Gastroesophageal sphincter (tissue), 3 donors: ENCODE measurements around the gene MRFAP1L1.

ENCODE experiments used
- EP300 ChIP-seq: sonication (generic); formaldehyde crosslinking; IDR thresholded peaks from one replicate; pipeline ENCODE4 v1.6.1; 2017; ENCODE audit warnings: antibody characterized with exemption, mild to moderate bottlenecking
- POLR2A ChIP-seq, 2 donors: fragments of 450-650 bp; IDR thresholded peaks; one replicate each; pipeline ENCODE4 v1.6.1; 2017; ENCODE audit warnings: antibody characterized with exemption in 2 of 2, mild to moderate bottlenecking in 2 of 2, moderate library complexity in 1 of 2
- POLR2AphosphoS5 ChIP-seq: sonication (generic); formaldehyde crosslinking; IDR thresholded peaks from one replicate; pipeline ENCODE4 v1.6.1; 2017; ENCODE audit warnings: antibody characterized with exemption
- TF ChIP-seq, protein P1 (sequence below), 4 experiments: fragments of 200-600 bp in 2 of 4; fragments of 450-650 bp in 2 of 4; sonication (generic) in 1 of 4; IDR thresholded peaks; one replicate each; pipeline ENCODE4 v1.5.1; 2017 to 2019; ENCODE audit warnings: antibody characterized with exemption in 4 of 4, mild to moderate bottlenecking in 2 of 4, moderate library complexity in 2 of 4

DNA sequence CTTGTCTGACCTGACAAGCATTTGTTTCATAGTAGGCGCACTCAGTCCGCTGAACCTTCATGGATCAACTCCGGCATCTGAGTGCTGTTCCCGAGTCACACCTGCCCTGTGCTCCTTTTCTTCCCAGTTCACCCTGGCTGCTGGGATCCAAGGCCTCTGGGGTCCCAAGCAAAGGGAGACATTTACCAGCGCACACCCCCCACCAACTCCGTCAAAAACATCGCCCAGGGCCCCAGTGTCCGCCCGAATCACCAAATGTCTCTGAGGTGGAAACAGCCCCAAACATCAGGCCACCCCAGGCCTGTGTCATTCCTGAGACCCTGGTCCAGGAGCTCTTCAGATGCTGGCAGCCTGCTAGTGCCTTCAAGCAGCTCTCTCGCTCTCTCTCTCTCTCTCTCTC lies 11.5 kb upstream of the MRFAP1L1 start:
- TF ChIP-seq, protein P1, sequence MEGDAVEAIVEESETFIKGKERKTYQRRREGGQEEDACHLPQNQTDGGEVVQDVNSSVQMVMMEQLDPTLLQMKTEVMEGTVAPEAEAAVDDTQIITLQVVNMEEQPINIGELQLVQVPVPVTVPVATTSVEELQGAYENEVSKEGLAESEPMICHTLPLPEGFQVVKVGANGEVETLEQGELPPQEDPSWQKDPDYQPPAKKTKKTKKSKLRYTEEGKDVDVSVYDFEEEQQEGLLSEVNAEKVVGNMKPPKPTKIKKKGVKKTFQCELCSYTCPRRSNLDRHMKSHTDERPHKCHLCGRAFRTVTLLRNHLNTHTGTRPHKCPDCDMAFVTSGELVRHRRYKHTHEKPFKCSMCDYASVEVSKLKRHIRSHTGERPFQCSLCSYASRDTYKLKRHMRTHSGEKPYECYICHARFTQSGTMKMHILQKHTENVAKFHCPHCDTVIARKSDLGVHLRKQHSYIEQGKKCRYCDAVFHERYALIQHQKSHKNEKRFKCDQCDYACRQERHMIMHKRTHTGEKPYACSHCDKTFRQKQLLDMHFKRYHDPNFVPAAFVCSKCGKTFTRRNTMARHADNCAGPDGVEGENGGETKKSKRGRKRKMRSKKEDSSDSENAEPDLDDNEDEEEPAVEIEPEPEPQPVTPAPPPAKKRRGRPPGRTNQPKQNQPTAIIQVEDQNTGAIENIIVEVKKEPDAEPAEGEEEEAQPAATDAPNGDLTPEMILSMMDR (IDR thresholded peaks at IDR 0.05): no peak
- no peak for TF ChIP-seq EP300
- TF ChIP-seq POLR2AphosphoS5: no peak
- TF ChIP-seq POLR2A (IDR thresholded peaks at IDR 0.05): no peak
